GM18873 (cell line): ENCODE results near the gene MLXIPL.
A peak's percentile ranks its signal among the peaks of the same experiment; 100 is the strongest.
"Not testable (repeated sequence)": the region's sequence is repeated elsewhere in the genome, so short reads cannot be mapped to it uniquely, and the experiment has no call there.

Experiments used
- ATAC-seq: cut with Tn5 transposase; IDR thresholded peaks from one replicate; pipeline ENCODE4 v1.9.1; 2021; ENCODE audit warnings: mild to moderate bottlenecking, moderate library complexity, moderate number of reproducible peaks; ENCODE audit not compliant: unreplicated experiment, low FRiP score

Gene MLXIPL

GRCh38 chr7:73557108-73557396 lies 67.3 kb downstream of the MLXIPL start:
- ATAC-seq: peak; percentile 69

- ATAC-seq: no peak
Observed at GRCh38 chr7:73556208-73557107, 67.9 kb downstream of the MLXIPL start.

- ATAC-seq: no peak
Observed at GRCh38 chr7:73555411-73555982, 68.8 kb downstream of the MLXIPL start.

GRCh38 chr7:73550093-73550492 lies 74.2 kb downstream of the MLXIPL start:
- not testable (repeated sequence) for ATAC-seq

- ATAC-seq: no peak
Observed at GRCh38 chr7:73549176-73549575, 75.1 kb downstream of the MLXIPL start.

GRCh38 chr7:73547841-73548240 lies 76.5 kb downstream of the MLXIPL start:
- no peak for ATAC-seq

- ATAC-seq: no peak
Observed at GRCh38 chr7:73544678-73545077, 79.6 kb downstream of the MLXIPL start.
